ENCODE results near the gene WTAP. TPM values are rescaled to one million over a fixed set of nuclear protein-coding genes. Genes with fewer than 3 reads are reported as not detected.
A peak's percentile ranks its signal among the peaks of the same experiment; 100 is the strongest.

WTAP gene
- total and polyA plus RNA-seq, 12 donors = 56.8 to 162 (median 98.5) TPM

DNA sequence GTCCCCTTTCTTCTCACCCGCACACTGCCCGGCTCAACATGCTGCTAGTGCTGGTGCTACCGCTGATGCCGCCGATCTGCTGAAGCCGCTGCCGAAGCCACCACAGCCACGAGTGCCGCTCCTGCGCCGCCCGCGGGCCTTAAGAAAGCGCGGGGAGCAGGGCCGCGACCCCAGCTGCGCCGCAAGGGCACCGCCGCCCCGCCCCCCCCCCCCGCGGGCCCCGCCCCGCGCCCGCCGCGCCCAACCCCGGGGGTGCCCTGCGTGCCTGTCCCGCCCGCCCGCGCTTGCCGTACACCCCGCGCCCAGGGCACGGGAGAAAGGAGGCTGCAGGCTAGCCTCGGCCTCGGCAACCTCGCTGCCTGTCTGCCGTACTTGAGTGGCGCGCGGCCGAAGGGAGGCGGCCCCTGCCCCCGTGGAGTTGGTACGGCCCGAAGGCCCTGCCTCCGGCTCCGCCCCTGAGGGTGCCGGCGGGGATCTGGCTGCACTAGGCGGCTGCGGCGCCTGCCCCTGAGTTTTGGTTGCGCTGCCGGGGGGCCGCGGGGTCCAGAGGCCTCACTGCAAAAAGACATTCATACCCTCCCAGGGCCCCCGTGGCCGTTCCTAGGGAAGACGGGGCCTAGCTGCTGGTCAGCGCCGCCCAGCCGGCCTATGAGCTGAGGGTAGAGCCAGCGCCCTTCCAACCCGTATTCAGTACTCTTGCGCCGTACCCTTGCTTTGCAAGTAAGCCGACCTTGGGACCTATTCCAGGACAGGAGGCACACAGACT, 34.0 kb upstream of the WTAP start, which contains the start of gene SOD2:
TSS of gene SOD2 (minus strand) at position 114 of the 766 bp plus-strand sequence. CDS start at position 40, 74 bp downstream.
- TF ChIP-seq, protein P1, sequence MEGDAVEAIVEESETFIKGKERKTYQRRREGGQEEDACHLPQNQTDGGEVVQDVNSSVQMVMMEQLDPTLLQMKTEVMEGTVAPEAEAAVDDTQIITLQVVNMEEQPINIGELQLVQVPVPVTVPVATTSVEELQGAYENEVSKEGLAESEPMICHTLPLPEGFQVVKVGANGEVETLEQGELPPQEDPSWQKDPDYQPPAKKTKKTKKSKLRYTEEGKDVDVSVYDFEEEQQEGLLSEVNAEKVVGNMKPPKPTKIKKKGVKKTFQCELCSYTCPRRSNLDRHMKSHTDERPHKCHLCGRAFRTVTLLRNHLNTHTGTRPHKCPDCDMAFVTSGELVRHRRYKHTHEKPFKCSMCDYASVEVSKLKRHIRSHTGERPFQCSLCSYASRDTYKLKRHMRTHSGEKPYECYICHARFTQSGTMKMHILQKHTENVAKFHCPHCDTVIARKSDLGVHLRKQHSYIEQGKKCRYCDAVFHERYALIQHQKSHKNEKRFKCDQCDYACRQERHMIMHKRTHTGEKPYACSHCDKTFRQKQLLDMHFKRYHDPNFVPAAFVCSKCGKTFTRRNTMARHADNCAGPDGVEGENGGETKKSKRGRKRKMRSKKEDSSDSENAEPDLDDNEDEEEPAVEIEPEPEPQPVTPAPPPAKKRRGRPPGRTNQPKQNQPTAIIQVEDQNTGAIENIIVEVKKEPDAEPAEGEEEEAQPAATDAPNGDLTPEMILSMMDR (IDR thresholded peaks at IDR 0.05) = peak in 1 of 6 experiments; percentile 1
- peak; percentile 80 to 86 for TF ChIP-seq POLR2A (IDR thresholded peaks at IDR 0.05)
- Histone ChIP-seq H3K9me3 (replicated peaks in 1 of 3) (no peaks in the 10 kb centered on the region), H3K4me3 (peak within 1 kb of the TSS; percentile 41 to 94 (median 84)), H3K4me1 (replicated peaks in 1 of 2) (peaks cover 34 to 47% of the 10 kb centered on the region in 2 donors), H3K27ac (peak within 1 kb of the TSS; percentile 95 to 98 (median 97)), H3K36me3 (replicated peaks in 1 of 2) (peaks cover 0 to 19% of the 10 kb centered on the region in 2 donors), H3K27me3 (no peaks in the 10 kb centered on the region)
- 0% methylated on average over 6 to 74 of the region's 74 CpGs for WGBS, 4 donors
- intact Hi-C loops (cut with DNase I) = loop anchor here (5.0 to 10.0 kb wide), 2 partner anchors 34 to 71 kb away; partner anchors contain the start of genes ACAT2 (in 1 of the 2) and WTAP (in 1 of the 2)
- peak; percentile 87 to 96 (median 93) for DNase-seq

DNA sequence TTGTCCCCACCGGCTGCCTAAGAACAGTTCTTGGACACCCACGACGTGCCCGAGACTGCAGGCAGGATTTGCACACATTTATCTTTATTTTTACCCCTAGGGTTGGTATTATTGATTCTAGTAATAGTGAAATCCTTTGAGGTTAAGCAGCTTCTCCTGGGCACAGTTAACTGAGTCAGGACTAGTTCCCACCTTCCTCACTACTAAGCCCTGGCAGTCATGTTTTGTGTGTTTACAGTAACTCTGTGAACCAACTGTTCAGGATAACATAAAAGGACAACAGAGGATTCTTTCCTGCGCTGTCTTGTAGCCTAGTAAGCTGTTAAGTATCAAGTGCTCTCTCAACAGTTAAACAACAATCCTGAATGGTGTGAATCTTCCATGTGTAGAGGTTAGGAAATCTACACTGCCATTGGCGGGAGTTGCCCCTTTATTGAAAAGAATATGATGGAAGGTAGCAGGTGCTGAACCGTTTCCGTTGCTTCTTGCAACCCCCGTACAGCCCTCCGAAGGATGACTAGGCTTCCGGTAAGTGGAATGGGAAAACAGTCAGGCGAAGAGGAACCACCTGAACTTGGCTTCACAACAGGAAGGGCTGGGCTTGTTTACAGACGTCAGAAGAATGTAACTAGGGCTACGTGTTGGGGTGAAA, 33.3 kb upstream of the WTAP start:
- peak in 5 of 7 donors; percentile 57 to 74 (median 69) for DNase-seq
- Histone ChIP-seq H3K36me3 (replicated peaks in 1 of 2) (peaks cover 0 to 12% of the 10 kb centered on the region in 2 donors), H3K9me3 (replicated peaks in 1 of 3) (no peaks in the 10 kb centered on the region), H3K27me3 (no peaks in the 10 kb centered on the region), H3K27ac (peak overlapping the region; percentile 95 to 98 (median 97)), H3K4me3 (peak overlapping the region in 3 of 4 donors; percentile 41 to 94 (median 86)), H3K4me1 (replicated peaks in 1 of 2) (peaks cover 27 to 40% of the 10 kb centered on the region in 2 donors)
- WGBS, 4 donors = 22 to 30% (median 24%) methylated on average over 14 of the region's 14 CpGs
- intact Hi-C loops (cut with DNase I) = loop anchor here (5.0 to 10.0 kb wide), 2 partner anchors 33 to 71 kb away; partner anchors contain the start of genes ACAT2 (in 1 of the 2) and WTAP (in 1 of the 2)
- no peak for TF ChIP-seq POLR2A (IDR thresholded peaks at IDR 0.05)
- TF ChIP-seq, protein P1 (IDR thresholded peaks at IDR 0.05) = no peak

DNA sequence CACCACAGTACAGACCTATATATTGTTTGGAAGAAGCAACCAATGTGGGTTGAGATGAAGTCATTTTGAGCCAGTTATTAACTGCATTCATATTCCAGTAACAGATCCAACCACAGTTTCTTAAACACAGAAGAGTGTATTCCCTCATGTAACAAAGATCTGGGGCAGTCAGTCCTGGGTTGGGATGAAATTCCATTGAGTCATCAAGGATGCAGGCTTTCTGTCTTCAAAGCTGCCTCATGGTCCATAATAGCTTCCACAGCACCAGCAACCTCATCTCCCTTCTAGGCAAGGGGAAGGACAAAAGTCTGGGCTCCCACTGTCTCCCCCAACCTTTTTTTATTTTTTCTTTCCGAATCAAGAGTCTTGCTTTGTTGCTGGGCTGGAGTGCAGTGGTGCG, 31.3 kb upstream of the WTAP start:
- no peak for TF ChIP-seq POLR2A (IDR thresholded peaks at IDR 0.05)
- TF ChIP-seq, protein P1 (IDR thresholded peaks at IDR 0.05) = no peak
- intact Hi-C loops (cut with DNase I) = loop anchor here in 1 of 2 donors (10.0 kb wide), 1 partner anchor 69 kb away; the partner anchor contains the start of gene ACAT2
- no peaks in the 10 kb centered on the region for H3K9me3 ChIP-seq (replicated peaks in 1 of 3)
- 92 to 100% (median 97%) methylated on average over 2 of the region's 2 CpGs for WGBS, 4 donors
- no peak overlapping the region for H3K4me3 ChIP-seq
- H3K27ac ChIP-seq = no peak overlapping the region
- no peaks in the 10 kb centered on the region for H3K27me3 ChIP-seq
- H3K36me3 ChIP-seq (replicated peaks in 1 of 2) = no peaks in the 10 kb centered on the region
- H3K4me1 ChIP-seq (replicated peaks in 1 of 2) = peaks cover 26 to 27% of the 10 kb centered on the region in 2 donors
- DNase-seq = no peak

DNA sequence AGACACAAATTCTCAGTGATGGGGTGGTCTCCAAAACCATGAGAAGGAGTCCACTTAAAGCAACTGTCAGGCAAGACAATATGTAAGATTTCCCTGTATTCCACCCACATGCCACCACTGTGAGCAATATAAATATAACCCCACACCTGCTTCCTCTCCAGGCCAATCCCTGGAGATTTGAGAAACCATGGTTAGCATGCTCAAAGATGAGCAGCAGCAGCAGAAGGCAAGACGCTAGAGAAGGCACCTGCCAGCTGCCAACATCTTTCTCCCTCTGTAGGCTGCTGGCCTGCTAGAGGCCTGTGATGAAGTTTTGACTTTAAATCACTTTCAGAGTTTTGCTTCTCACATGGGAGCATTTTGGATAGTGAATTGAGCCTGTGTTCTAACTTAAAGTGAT, 26.3 kb upstream of the WTAP start:
- intact Hi-C loops (cut with DNase I) = no loop called here

More for the DNA sequence above, 26.3 kb upstream of the WTAP start:
- Histone ChIP-seq H3K4me3 (no peak overlapping the region), H3K27ac (peak overlapping the region; percentile 33 to 89 (median 85)), H3K4me1 (replicated peaks in 1 of 2) (peaks cover 8 to 19% of the 10 kb centered on the region in 2 donors), H3K36me3 (replicated peaks in 1 of 2) (no peaks in the 10 kb centered on the region), H3K9me3 (replicated peaks in 1 of 3) (no peaks in the 10 kb centered on the region), H3K27me3 (no peaks in the 10 kb centered on the region)
- no peak for TF ChIP-seq POLR2A (IDR thresholded peaks at IDR 0.05)
- TF ChIP-seq, protein P1 (IDR thresholded peaks at IDR 0.05) = no peak
- WGBS, 4 donors = 43 to 77% (median 55%) methylated on average over 1 of the region's 1 CpG
- DNase-seq = peak in 1 of 7 donors; percentile 24
